Measurements from ENCODE around the gene TMEM181. TPM values are rescaled to one million over a fixed set of nuclear protein-coding genes. Genes with fewer than 3 reads are reported as not detected.

Gene TMEM181
- total and polyA plus RNA-seq, 2 of the 13 experiments (the other 11 are each of a cell fraction or from before 2014, with no cell fraction given), result 59.1 to 108 TPM

DNA sequence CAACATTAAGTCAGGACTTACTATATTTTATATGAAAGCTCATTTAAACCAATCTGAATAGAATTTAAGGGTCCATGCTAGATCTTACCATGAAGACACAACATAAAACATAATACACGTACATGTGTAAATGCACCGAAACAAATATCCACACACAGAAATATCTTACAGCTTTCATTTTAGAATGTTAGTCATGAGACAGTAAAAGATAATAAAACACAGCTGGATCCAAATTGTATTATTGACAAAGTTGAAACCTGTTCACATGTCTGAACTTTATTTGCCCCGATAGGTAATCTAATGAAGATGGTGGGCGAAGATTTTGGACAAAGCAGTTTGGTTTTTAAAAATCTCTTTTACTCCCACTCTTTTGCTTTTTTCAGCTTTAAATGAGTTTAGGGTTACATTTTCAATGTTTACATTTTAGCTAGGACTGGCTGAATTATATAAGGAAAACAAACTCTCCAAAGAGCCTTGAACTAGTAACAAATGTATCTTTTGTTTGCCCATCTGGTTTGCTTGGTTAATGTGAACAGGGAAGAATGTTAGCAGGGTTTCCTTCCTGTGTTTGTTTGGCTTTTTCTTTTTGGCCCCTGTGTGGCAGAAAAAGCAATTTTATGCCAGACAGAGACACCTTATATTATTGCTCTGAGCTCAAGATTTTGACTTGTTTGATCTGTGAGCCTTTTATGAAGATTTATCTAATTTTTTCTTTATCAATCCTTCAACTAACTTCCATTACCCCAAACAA lies 5.1 kb upstream of the TMEM181 start (continued):
- TF ChIP-seq, protein P1, sequence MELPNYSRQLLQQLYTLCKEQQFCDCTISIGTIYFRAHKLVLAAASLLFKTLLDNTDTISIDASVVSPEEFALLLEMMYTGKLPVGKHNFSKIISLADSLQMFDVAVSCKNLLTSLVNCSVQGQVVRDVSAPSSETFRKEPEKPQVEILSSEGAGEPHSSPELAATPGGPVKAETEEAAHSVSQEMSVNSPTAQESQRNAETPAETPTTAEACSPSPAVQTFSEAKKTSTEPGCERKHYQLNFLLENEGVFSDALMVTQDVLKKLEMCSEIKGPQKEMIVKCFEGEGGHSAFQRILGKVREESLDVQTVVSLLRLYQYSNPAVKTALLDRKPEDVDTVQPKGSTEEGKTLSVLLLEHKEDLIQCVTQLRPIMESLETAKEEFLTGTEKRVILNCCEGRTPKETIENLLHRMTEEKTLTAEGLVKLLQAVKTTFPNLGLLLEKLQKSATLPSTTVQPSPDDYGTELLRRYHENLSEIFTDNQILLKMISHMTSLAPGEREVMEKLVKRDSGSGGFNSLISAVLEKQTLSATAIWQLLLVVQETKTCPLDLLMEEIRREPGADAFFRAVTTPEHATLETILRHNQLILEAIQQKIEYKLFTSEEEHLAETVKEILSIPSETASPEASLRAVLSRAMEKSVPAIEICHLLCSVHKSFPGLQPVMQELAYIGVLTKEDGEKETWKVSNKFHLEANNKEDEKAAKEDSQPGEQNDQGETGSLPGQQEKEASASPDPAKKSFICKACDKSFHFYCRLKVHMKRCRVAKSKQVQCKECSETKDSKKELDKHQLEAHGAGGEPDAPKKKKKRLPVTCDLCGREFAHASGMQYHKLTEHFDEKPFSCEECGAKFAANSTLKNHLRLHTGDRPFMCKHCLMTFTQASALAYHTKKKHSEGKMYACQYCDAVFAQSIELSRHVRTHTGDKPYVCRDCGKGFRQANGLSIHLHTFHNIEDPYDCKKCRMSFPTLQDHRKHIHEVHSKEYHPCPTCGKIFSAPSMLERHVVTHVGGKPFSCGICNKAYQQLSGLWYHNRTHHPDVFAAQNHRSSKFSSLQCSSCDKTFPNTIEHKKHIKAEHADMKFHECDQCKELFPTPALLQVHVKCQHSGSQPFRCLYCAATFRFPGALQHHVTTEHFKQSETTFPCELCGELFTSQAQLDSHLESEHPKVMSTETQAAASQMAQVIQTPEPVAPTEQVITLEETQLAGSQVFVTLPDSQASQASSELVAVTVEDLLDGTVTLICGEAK (IDR thresholded peaks at IDR 0.05), result no peak
- TF ChIP-seq, protein P1 (CRISPR knock-in tag; IDR thresholded peaks at IDR 0.05), result no peak
- TF ChIP-seq ZNF672 (CRISPR knock-in tag; IDR thresholded peaks at IDR 0.05) (no peak), PITX1 (CRISPR knock-in tag; IDR thresholded peaks at IDR 0.05) (0 out of 2 replicates have a peak, but pooled peaks have one; percentile 16), U2AF1 (optimal IDR thresholded peaks at IDR 0.05; ENCODE audit: low read depth, low read length) (no peak), KLF11 (CRISPR knock-in tag; IDR thresholded peaks at IDR 0.05) (0 out of 2 replicates have a peak, but pooled peaks have one; percentile 48), ZFP36L1 (CRISPR knock-in tag; IDR thresholded peaks at IDR 0.05) (peak; percentile 74; the same call in 1 of the 2 replicates), ZNF782 (CRISPR knock-in tag; IDR thresholded peaks at IDR 0.05; ENCODE audit: borderline replicate concordance) (no peak), MBNL3 (CRISPR knock-in tag; conservative IDR thresholded peaks at IDR 0.05) (no peak), ARNTL (CRISPR knock-in tag; IDR thresholded peaks at IDR 0.05) (peak; percentile 81), BCL6 (CRISPR knock-in tag; IDR thresholded peaks at IDR 0.05) (peak; percentile 84), HNF4A (CRISPR knock-in tag; IDR thresholded peaks at IDR 0.05) (peak; percentile 51), HHEX (CRISPR knock-in tag; IDR thresholded peaks at IDR 0.05) (no peak), ZNF816 (CRISPR knock-in tag; IDR thresholded peaks at IDR 0.05; ENCODE audit: borderline replicate concordance) (no peak), ZNF773 (CRISPR knock-in tag; IDR thresholded peaks at IDR 0.05; ENCODE audit: borderline replicate concordance) (no peak), MTA1 (CRISPR knock-in tag; IDR thresholded peaks at IDR 0.05; ENCODE audit: borderline replicate concordance) (no peak), MLLT10 (CRISPR knock-in tag; IDR thresholded peaks at IDR 0.05) (no peak), ZNF30 (CRISPR knock-in tag; IDR thresholded peaks at IDR 0.05) (no peak), ZBTB20 (CRISPR knock-in tag; IDR thresholded peaks at IDR 0.05; ENCODE audit: borderline replicate concordance, low read depth) (peak; percentile 65; the same call in 1 of the 2 replicates), ZBTB8A (CRISPR knock-in tag; IDR thresholded peaks at IDR 0.05; ENCODE audit: borderline replicate concordance, low read depth) (no peak), ZNF766 (CRISPR knock-in tag; IDR thresholded peaks at IDR 0.05; ENCODE audit: borderline replicate concordance) (0 out of 2 replicates have a peak, but pooled peaks have one; percentile 10), ZNF652 (CRISPR knock-in tag; IDR thresholded peaks at IDR 0.05; ENCODE audit: borderline replicate concordance, low read depth) (peak; percentile 65; the same call in 1 of the 2 replicates)
- TF ChIP-seq, protein P2, sequence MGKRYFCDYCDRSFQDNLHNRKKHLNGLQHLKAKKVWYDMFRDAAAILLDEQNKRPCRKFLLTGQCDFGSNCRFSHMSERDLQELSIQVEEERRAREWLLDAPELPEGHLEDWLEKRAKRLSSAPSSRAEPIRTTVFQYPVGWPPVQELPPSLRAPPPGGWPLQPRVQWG (CRISPR knock-in tag; IDR thresholded peaks at IDR 0.05; ENCODE audit: borderline replicate concordance, low read depth), result no peak

Measured in HepG2 (cell line).